Mucosa of stomach (tissue), 1 donor: ENCODE data around the gene FGB.

Source experiments
- H3K27me3 ChIP-seq: one replicate; pipeline ENCODE4 v1.7.0; 2013; ENCODE audit warnings: mild to moderate bottlenecking, low read length; ENCODE audit not compliant: control insufficient read depth, insufficient read depth
- H3K36me3 ChIP-seq: one replicate; pipeline ENCODE4 v1.7.0; 2013; ENCODE audit warnings: low read length; ENCODE audit not compliant: control insufficient read depth, insufficient read depth
- H3K4me1 ChIP-seq: one replicate; pipeline ENCODE4 v1.7.0; 2013; ENCODE audit warnings: mild to moderate bottlenecking, low read length; ENCODE audit not compliant: control insufficient read depth, insufficient read depth
- H3K4me3 ChIP-seq: one replicate; pipeline ENCODE4 v1.7.0; 2013; ENCODE audit warnings: low read length
- H3K9ac ChIP-seq: one replicate; pipeline ENCODE4 v1.7.0; 2013; ENCODE audit warnings: mild to moderate bottlenecking, low read length, moderate library complexity
- H3K9me3 ChIP-seq: one replicate; pipeline ENCODE4 v1.7.0; 2013; ENCODE audit warnings: mild to moderate bottlenecking, low read length, moderate library complexity; ENCODE audit not compliant: control insufficient read depth
- donor health status: Pancreatic carcinoma.

The FGB gene

DNA sequence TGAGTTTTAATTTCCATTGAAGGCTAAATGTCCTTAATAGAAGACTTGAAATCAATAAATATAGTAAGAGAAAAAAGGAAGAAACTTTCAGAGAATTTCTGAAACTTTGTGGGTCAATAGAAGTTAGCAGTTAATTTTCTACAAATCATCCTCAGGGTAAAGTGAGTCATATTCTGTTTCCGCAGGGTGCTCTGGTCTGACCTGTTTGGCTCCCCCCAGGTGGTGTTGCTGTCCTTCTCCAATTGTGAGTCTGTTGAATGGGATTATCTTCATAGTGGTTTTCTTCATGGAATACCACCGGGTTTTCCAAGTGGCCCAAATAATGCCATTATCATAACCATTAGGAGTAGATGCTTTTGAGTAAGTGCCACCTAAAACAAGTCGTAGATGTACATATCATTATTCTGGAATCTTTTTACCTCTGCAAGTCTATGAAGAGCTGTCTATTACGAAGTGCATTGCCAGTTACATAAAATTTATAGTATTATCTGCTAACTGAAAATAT lies 41.9 kb downstream of the FGB start:
- Histone ChIP-seq H3K27me3 (no peaks in the 10 kb centered on the region), H3K9me3 (no peaks in the 10 kb centered on the region)

DNA sequence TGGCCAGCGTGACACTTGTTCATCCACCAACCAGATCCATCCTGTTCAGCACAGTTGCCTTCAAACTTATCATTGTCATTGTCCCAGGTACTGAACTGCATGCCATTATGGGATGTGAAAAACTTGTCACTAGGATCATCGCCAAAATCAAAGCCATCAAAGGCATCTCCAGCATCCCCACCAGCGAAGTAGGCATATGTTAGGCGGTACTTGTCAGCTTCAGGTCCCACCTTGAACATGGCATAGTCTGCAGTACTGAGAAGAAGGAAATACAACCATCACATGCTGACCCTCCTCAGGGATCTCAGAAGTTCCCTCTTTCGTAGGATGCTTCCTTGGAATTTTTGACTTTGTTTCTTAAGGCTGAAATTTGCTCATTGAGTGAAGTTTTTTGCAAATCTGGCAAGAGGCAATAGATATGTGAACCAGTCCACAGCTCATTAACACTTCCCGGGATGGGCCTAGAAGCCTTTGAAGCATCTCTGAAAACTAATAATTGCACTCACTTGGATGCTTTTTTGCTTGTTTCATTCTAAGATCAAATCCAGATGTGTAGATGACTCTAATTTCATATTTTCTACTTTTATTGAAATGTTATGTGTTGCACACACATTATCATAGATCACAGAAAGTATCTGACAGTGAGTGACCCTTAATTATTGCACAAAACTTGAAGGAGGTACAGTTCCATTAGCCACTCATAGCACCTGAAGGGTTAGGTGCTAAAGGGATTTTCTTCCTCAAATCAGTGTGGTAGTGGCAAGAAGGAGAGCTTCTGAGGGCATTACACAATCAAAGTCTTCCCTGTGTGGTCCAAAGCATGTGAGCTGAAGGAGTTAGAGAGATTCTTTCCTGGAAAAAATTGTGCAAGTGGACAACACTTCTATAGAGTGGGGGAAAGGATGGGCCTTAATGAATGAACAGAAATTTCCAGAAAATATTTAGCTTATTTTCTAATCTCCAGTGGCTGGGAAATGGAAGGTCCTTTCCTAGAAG lies 44.2 kb downstream of the FGB start:
- no peak overlapping the region for H3K9ac ChIP-seq
- no peaks in the 10 kb centered on the region for H3K36me3 ChIP-seq
- H3K4me1 ChIP-seq: no peaks in the 10 kb centered on the region
- H3K27me3 ChIP-seq: no peaks in the 10 kb centered on the region
- no peaks in the 10 kb centered on the region for H3K9me3 ChIP-seq
- H3K4me3 ChIP-seq: no peak overlapping the region

More for the DNA sequence above, 41.9 kb downstream of the FGB start:
- Histone ChIP-seq H3K9ac (no peak overlapping the region), H3K4me3 (no peak overlapping the region), H3K36me3 (no peaks in the 10 kb centered on the region), H3K4me1 (no peaks in the 10 kb centered on the region)

DNA sequence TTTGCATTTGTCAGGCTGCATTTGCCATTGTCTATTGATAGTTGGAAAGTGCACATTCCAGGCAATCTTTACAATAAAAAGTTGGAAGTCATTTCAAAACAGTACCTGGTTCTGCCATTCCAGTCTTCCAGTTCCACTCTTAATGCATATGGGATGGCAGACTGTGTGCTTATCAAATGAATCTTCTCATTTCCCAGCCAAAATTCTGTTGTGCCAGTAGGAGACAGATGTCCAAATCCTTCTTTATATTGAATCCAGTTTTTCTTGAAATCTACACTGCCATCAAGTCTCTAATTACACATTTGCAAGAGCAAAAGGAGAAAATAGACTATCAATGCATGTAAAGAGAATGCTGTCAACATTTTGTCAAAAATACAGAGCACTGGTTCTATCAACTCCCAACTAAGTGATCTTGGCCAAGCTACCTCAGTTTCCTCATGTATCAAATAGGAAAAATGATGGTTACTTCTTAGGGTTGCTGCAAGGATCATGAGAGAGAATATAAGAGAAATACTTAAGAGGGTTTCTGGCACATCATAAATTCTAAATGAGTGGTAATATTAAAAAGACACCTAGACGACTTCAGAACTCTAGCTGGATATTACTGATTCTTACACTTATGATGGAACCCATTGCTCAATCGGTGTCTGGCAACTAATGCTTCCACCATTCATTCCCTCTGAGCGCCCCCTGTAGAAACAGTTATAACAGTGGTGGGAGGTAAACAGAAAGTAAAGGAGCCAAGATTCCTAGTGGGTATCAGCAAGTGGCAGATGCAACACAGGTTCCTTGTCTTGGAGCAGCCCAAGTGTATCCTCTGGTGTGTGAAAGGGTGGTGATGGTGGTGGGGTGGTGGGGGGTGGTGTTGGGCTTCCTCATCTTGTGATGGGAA lies 45.8 kb downstream of the FGB start:
- no peaks in the 10 kb centered on the region for H3K27me3 ChIP-seq
- H3K36me3 ChIP-seq: no peaks in the 10 kb centered on the region
- no peak overlapping the region for H3K9ac ChIP-seq
- H3K9me3 ChIP-seq: no peaks in the 10 kb centered on the region
- H3K4me1 ChIP-seq: no peaks in the 10 kb centered on the region
- no peak overlapping the region for H3K4me3 ChIP-seq

DNA sequence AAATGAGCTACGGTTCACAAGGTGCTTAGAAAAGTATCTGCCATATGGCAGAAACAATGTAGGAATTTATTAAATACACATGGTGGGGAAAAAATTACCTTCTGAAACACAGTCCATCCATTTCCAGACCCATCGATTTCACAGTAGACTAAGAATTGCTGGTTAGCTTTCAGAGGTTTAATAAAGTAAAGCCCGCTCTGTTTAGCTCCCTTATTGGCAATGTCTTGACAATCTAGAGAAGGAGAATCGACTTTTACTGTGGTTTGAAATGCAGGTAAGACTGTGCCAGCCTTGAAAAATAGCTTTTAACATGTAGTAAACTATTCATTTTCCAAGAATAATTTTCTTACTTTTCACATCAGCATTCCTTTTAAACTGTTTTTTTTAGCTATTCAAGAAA lies 46.7 kb downstream of the FGB start:
- no peaks in the 10 kb centered on the region for H3K27me3 ChIP-seq
- no peak overlapping the region for H3K4me3 ChIP-seq
- no peak overlapping the region for H3K9ac ChIP-seq
- H3K9me3 ChIP-seq: no peaks in the 10 kb centered on the region
- H3K4me1 ChIP-seq: no peaks in the 10 kb centered on the region
- no peaks in the 10 kb centered on the region for H3K36me3 ChIP-seq

DNA sequence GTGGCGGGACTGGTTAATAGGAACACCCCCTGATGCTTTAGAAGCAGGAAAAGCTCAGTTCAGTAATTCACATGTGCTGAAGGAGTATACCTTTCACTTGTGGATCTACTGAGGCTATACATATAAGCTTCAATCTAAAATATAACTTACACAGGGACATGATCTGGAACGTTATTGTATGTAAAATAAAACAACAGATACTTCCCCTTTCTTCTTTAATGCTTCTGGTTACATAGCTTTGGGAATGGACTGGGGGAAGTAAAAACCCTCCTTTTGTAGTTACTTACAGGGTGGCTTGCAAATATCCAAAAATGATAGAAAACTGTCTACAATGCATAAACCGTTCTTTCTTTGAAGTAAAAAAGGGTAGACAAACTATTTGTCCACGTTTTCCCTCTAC lies 47.8 kb downstream of the FGB start:
- Histone ChIP-seq H3K36me3 (no peaks in the 10 kb centered on the region), H3K4me1 (no peaks in the 10 kb centered on the region), H3K9me3 (no peaks in the 10 kb centered on the region), H3K9ac (no peak overlapping the region), H3K27me3 (no peaks in the 10 kb centered on the region), H3K4me3 (no peak overlapping the region)

DNA sequence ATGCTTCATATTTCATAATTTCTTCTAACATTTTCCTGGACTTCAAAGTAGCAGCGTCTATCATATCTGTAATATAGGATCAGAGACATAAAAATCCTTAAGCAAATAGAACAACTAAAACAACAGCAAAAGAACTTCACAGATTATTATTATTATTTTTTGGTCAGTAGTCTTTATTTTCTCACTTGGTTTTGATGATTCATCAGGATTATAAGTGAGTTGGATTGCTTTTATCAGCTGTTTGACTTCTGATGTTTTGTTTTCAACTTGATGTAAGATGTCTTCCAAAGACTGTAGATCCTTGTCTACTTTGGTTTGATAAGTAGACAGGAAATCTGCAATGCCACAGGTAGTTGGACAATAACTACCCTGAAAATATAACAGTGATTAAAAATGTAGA lies 49.0 kb downstream of the FGB start:
- Histone ChIP-seq H3K27me3 (no peaks in the 10 kb centered on the region), H3K9ac (no peak overlapping the region), H3K36me3 (no peaks in the 10 kb centered on the region), H3K4me1 (no peaks in the 10 kb centered on the region), H3K9me3 (no peaks in the 10 kb centered on the region), H3K4me3 (no peak overlapping the region)

DNA sequence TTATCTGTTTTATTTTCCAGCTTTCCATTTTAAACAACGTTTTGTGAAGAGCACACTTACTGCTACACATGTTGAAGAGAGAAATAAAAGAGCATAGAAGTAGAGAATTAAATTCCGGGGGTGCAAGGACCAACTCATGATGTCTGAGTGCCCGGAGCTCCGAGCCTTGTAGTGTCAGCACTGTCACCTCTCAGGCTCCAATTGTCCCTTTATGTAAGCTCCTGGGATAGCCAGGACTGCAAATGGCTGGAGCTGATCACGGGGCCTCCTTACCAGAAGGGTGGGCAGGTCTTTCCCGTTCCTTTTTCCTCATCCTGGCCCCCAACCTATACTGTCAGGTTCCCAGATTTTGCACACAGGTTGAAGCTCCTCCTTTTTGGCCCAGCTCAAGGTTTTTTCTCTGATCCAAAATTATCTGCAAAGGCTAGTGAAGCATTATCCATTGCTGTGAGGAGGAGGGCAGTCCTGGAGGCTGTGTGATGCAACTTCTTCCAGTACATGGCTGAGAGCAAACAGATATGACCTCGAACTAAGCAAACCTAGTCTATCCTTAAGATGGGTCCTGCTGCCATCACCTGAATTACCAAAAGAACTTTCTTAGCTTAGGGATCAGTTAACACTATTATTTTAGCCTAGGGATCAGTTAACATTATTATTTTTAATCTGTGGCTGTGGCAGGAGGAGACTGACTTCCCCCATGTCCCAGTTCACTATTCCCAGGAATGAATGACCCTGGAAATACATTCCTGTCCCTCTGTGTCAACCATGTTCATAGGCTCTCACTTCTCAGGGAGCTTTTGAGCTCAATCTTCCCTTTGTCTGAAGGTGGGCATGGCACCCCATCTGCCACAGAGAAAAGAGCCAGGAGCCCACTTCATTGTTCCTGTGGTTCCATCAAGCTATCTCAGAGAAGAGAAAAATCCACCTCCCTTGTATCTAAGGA lies 49.9 kb downstream of the FGB start, which contains the start of gene FGG:
Gene FGG (minus strand): TSS at position 185 of the 943 bp plus-strand sequence. CDS start 47 bp downstream, at position 138.
- H3K4me3 ChIP-seq: no peak within 1 kb of the TSS
- no peaks in the 10 kb centered on the region for H3K9me3 ChIP-seq
- no peaks in the 10 kb centered on the region for H3K36me3 ChIP-seq
- H3K9ac ChIP-seq: no peak within 1 kb of the TSS
- H3K4me1 ChIP-seq: no peaks in the 10 kb centered on the region
- H3K27me3 ChIP-seq: no peaks in the 10 kb centered on the region

DNA sequence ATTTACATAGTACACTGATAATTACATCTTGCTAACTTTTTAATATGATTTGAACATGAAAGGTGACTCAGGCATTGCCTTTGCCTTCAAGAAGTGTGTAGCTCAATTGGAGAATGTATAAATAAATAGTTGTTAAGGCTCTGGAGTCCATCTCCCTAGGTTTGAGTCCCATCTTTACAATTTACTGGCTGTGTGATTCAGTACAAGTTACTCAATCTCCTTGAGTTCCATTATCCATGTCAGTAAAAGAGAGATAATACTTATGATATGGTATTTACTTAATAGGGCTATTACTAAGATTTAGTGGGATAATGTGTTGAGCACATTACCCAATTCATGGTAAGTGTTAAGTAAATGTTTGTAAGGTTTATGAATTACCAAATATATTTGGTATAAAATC lies 51.5 kb downstream of the FGB start:
- Histone ChIP-seq H3K36me3 (no peaks in the 10 kb centered on the region), H3K9ac (no peak overlapping the region), H3K27me3 (no peaks in the 10 kb centered on the region), H3K4me1 (no peaks in the 10 kb centered on the region), H3K4me3 (no peak overlapping the region), H3K9me3 (no peaks in the 10 kb centered on the region)

DNA sequence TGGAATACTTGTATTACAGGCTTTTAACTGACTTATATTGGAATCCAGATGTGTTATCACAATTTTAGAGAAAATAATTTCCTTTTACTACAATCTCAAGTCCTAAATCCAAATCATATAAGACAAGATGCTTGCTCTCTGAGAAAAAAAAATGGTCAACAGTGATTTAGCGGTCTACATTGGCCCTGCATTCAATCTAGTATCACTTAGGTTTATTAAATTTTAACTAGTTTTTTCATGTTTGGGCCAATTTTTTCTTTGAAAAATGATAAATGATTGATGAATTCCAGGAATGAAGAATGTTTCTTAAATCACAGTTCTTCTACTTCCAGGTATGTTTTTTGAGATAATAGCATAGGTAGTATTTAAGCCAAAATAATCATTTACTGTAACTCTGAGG lies 52.4 kb downstream of the FGB start:
- no peak overlapping the region for H3K9ac ChIP-seq
- H3K36me3 ChIP-seq: no peaks in the 10 kb centered on the region
- no peaks in the 10 kb centered on the region for H3K4me1 ChIP-seq
- no peak overlapping the region for H3K4me3 ChIP-seq
- H3K9me3 ChIP-seq: no peaks in the 10 kb centered on the region
- no peaks in the 10 kb centered on the region for H3K27me3 ChIP-seq

DNA sequence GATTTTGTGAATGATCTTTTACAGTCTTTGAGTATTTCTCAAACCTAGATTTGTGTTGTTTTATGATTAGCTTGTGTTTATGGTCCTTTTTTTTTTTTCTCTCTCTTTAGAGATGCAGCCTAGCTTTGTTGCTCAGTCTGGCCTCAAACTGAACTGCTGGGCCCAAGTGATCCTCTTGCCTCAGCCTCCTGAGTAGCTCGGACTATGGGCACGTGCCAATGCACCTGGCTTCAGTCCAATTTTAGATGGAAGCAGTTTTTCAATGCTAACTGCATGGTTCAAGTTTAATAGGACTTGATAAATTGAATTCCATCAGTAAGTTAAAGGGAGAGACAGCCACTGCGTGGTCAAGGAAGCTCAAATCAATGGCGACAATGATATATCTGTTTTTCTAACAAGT lies 53.5 kb downstream of the FGB start:
- Histone ChIP-seq H3K36me3 (no peaks in the 10 kb centered on the region), H3K9ac (no peak overlapping the region), H3K27me3 (no peaks in the 10 kb centered on the region), H3K9me3 (no peaks in the 10 kb centered on the region), H3K4me1 (no peaks in the 10 kb centered on the region), H3K4me3 (no peak overlapping the region)

DNA sequence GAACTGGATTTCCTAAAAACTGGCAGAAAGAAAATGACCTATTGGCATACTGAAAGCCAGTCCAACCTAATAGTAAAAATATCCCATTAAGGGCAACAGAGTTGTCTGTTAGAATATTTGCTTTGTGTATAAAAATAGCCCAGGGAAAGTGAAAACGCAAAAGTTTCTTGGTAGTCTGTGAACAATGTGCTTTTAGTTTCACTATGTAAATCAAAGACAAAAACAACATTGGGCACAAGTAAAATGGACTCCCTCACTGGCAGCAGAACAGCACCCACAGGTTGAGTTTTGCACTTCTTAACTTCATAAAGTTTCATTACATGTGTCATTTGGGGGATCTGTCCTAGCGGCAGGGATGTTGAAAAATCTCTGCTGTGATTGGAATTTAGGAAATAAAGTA lies 53.9 kb downstream of the FGB start:
- H3K9me3 ChIP-seq: no peaks in the 10 kb centered on the region
- no peak overlapping the region for H3K9ac ChIP-seq
- no peaks in the 10 kb centered on the region for H3K36me3 ChIP-seq
- H3K4me1 ChIP-seq: no peaks in the 10 kb centered on the region
- H3K27me3 ChIP-seq: no peaks in the 10 kb centered on the region
- H3K4me3 ChIP-seq: no peak overlapping the region
